ENCODE results near the gene NBPF19. TPM values are rescaled to one million over a fixed set of nuclear protein-coding genes. Genes with fewer than 3 reads are reported as not detected.

NBPF19 gene
- 0.65 and 2.5 TPM in 2 replicates for total RNA-seq

GRCh38 chr1:149474745-149475144 lies at the start of gene NBPF19:
NBPF19 (plus strand) TSS chr1:149475045; CDS start chr1:149475933, 888 bp downstream.

Other genes with a start within 250 kb of the NBPF19 start
- gene PPIAL4C, start 108.8 kb downstream of the NBPF19 start, total RNA-seq = not detected in 2 replicates